Stimulated activated naive CD4-positive, alpha-beta T cell (primary cell): ENCODE data around the gene TSPYL4.
"Not testable (repeated sequence)": the region's sequence is repeated elsewhere in the genome, so short reads cannot be mapped to it uniquely, and the experiment has no call there.

ENCODE experiments used
- DNase-seq, 6 experiments: peaks; one replicate each; lab custom pipeline; 2025; lab: John Stamatoyannopoulos, UW

Gene TSPYL4

DNA sequence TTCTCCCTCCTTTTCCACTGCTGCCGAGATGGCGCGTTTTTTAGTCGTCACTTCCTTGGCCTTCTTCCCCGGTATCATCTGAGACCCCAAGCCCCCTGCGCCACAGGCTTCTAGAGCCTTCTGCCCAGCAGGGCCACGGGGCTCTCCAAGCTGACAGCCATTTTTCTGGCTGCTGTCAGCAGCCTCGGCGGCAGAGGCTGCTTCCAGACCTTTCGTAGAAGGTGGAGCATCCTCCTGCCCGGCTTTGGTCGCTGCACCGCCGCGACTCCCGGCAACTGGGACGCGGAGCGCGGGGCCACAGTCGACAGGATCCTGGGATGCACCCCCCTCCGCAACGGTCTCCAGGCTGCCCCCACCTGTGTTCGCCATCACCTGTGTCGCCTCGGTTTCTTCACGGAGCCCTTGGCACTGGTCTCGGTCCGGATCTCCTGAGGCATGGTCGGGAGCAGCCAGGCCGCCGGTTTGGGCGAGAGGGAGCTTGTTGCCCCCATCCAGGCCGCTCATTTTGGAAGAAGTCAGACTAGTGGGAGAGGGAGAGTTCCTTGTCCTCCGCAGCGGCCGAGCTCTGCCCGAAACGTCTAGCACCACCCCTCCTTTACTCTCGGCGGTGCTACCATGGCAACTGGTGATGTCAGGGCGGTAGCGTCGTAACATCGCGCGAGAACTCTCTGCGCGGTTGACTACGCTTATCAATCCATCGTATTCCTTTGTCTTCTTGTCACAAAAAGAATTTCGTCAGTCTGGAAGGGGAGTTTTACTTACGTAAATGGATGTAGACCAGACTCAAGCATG is at the start of gene TSPYL4:
Gene TSPYL4, minus strand, starts transcription at position 571 of the 792 bp plus-strand sequence. Its CDS starts 67 bp downstream, at position 504.
- DNase-seq, result peak; percentile 82 to 93 (median 91)

- no peak for DNase-seq
Observed at GRCh38 chr6:116301104-116301503, 47.2 kb upstream of the TSPYL4 start.

DNA sequence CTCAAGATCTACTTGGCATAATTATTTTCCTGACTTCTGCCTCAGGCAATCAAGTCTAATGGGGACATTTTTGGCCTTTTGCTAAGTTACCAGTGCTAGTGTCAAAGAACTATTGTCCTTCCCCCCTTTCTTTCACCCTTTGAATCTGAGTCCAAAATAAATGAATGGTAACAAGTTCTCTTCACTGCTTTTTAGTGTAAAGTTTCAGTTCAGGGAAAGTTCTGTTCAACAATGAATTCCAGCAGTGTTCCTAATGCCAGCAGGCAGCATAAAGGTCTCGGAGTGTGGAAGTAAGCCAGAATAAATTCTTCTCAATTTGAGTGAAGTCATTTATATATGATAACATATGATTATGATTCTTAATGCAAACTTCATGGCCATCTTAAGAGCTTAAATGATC is 46.7 kb upstream of the TSPYL4 start:
- no peak for DNase-seq

GRCh38 chr6:116298973-116299372 is 45.1 kb upstream of the TSPYL4 start:
- no peak for DNase-seq

DNA sequence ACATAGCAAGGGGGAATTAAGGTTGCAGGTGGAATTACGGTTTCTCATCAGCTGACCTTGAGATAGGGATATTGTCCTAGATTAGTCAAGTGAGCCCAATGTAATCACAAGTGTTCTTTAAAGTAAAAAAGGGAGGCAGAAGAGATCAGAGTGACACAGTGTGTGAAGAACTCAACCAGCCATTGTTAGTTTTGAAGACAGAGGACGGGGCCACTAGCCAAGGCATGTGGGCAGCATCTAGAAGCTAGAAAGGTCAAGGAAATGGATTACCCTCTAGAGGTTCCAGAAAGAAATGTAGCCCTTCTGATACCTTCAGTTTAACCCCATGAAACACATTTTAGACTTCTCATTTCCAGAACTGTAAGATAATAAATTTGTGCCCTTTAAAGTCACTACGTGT is 44.4 kb upstream of the TSPYL4 start:
- DNase-seq, result no peak

DNA sequence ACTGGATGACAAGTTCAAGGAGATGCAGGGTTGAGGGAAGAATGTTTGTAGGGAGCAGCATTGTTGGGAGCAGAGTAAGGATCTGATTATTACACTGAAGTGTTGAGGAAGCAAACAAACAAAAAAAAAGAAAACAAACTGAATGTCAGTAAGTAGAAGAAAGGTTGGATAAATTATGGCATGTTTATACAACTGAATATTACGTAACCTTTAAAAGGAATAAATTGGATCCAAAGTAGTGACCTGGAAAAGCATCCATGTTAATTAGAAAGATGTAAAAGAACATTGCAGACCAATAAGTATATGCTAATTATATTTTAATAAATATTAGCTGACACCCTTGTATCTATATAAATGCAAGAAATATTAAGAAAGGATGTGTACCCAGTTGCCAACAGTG is 38.7 kb upstream of the TSPYL4 start:
- no peak for DNase-seq

- no peak for DNase-seq
Observed at GRCh38 chr6:116291701-116292396, 38.0 kb upstream of the TSPYL4 start.

- DNase-seq, result no peak
Observed at GRCh38 chr6:116290799-116291198, 36.9 kb upstream of the TSPYL4 start.

GRCh38 chr6:116289876-116290275 is 36.0 kb upstream of the TSPYL4 start:
- DNase-seq, result no peak

DNA sequence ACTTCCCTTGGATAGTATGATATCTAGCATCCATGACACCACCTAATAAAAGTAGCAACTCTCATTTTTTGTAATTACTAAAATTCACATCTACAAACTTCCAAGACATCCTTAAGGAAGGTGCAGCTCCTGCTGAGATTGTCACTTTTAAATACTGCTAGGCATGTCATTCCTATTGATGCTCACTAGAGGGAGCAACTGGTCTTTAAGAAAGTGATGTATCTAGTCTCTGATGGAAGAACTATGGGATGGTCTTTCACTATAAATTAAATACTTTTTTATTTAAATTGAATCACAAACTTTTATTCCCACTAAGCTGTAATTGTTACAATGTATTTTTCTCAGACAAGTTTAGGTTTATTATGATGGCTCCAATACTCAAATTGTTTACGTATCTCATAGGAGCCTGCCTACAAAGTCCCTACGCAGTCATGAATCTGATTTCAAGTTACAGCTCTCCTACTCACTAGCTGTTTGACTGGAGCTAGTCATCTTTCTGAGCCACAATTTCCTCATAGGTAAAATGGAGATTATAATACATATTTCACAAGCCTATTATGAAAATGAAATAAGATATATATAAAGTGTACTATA is 33.9 kb upstream of the TSPYL4 start:
- DNase-seq, result peak in 2 of 6 experiments; percentile 41 to 53

DNA sequence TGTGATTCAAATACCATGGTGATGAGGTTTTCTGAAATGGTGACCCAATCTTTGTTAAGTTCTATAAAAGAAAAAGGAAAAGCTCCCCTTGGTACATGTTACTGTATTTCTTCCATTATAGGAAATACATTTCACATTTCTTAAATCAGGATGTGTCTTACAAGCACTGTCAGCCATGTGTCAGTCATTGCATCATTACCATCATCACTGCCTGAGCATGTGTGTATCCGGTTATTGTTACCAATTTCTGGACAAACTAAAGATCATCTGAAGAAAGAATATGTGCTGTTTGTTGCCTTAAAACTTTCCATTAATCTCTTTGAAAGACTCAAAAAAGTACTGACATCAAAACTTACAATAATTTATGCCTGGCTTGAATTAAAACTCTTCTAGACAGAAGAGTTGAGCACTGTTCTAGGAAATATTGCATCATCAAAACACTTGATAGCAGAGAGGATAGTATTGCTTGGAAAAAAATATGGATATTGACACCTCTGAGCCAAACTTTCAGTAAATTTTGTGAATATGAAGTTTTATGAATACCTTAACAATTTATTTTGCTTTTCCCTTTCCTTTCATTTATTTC is 33.0 kb upstream of the TSPYL4 start:
- DNase-seq, result no peak

DNA sequence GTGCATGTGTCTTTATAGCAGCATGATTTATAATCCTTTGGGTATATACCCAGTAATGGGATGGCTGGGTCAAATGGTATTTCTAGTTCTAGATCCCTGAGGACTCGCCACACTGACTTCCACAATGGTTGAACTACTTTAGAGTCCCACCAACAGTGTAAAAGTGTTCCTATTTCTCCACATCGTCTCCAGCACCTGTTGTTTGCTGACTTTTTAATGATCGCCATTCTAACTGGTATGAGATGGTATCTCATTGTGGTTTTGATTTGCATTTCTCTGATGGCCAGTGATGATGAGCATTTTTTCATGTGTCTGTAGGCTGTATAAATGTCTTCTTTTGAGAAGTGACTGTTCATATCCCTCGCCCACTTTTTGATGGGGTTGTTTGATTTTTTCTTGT is 31.1 kb upstream of the TSPYL4 start:
- not testable (repeated sequence) for DNase-seq

- DNase-seq, result no peak
Observed at GRCh38 chr6:116283191-116283590, 29.3 kb upstream of the TSPYL4 start.

DNA sequence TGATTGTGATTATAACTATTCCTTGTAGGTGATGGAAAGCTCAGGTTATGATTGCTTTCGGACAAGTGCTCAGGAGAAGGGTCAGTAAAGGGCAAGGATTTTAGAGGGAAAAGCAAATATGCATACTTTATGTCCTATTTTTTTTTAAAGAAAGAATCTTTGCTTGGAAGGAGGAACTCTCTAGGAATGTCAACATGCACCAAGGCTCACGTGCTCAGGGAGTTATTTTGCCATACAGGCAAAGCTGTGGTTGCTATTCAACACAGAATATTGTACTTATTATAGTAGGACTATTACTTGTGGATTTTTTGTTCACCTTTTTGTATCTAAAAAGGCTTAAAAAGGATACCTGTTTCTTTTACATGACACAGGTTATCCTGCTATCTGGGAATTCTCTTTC is 28.8 kb upstream of the TSPYL4 start:
- DNase-seq, result no peak

DNA sequence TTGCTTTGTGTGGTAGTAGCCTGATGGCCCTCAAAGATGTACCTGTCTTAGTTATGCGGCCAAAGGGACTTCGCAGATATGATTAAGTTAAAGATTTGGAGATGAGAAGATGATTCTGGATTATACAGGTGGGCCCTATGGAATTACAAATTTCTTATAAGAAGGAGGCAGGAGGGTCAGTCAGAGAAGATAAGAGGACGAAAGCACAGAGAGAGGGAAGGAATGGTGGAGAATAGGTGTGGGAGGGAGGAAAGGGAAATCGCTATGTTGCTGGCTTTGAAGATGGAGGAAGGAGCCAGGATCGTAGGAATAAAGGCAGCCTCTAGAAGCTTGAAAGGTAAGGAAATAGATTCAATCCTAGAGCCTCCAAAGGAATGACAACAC is 27.1 kb upstream of the TSPYL4 start:
- DNase-seq, result no peak

DNA sequence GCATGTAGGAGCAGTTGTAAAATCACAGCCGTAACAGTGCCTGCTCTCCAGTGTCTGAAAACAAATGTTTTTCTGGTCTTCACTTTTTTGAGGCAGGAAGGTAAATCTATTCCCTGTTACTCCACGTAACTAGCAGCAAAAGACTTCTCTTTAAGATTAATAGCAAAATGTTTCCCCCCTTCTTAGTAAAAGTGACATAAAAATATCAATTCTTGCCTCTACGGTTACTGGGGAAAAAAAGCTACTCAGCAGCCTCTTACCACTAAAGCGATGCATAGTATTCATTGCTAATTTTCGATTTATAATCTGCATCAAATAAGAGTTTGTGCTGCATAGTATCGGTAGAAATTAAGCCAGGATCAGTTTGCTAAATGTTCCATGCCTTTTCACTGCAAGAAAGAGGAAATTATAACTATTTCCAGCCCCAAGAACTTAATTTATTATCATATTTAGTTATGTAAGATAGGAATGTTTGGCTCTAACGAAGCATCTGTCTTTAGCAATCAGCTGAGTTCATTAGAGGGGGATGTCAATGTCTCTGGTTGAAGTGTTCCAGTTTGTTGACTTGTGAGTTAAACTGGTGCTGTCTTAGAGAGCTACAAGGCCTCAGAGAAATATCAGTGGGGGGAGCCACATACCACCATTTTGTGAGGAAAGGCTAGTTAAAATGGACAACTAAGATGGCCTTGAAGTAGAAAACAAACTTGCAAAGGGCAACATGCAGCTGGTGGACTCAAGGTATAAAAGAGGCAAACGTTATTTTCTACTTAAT is 26.5 kb upstream of the TSPYL4 start:
- peak in 2 of 6 experiments; percentile 35 to 44 for DNase-seq

DNA sequence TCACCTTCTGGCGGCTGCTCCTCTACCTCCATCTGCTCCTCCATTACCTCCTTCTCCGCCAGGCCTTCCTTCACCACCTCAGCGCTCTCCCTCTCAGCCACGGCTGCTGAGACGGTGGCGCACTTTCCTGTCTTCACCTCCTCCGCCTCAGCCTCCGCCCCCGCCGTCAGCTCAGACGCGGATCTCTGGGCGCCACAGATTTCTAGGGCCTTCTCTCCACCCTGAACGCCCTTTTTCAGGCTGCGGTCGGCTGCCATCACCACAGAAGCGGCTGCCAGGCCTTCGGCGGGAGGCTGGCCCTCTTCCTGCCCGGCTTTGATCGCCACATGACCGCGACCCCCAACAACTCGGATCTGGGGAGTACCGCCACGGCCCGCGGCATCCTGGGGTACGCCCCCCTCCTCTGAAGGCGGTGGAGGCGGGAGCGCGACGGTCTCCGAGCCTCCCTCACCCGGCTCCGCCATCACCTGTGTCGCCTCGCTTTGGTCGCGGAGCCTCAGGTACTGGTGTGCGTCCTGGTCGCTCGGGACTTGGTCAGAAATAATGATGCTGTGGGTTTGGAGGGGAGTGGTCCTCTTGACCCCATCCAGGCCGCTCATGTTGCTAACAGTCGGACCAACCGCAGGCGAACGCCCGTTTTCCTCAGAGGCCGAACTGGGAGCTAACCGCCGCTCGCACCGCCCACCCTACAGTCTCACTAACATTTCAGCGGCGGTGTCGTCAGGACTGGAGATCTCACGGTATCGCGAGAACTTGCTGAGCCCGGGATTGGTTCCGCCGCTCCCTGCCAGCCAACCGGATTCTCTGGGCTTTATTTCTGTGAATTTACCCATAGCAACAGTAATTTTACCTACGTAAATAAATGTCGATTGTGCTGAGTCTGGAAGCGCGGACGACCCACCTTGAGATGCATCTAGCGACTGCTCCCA is 25.6 kb upstream of the TSPYL4 start, which contains the start of gene TSPYL1:
Gene TSPYL1, minus strand, starts transcription at position 699 of the 929 bp plus-strand sequence. Its CDS starts 100 bp downstream, at position 599.
- peak; percentile 93 to 99 (median 96) for DNase-seq

GRCh38 chr6:116278854-116279231 is 25.0 kb upstream of the TSPYL4 start:
- DNase-seq, result peak in 4 of 6 experiments; percentile 45 to 66 (median 54)

DNA sequence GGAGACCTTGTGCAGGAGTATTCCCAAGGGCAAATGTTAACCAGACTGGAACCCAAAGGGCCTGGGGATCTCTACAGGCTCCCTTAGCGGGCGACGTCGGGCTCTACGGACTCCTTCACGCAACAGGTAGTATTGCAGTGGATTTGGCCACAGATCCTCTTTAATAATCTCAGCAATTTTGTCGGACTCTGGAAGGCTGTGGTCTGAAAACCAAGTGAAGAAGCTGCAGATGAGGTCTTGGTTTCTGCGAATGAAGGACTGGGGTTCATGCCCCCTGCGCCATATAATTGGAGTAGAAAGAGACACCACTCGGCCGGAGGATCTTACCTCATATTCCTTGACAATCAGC is 24.6 kb upstream of the TSPYL4 start:
- peak in 1 of 6 experiments; percentile 19 for DNase-seq

- DNase-seq, result no peak
Observed at GRCh38 chr6:116277124-116277523, 23.2 kb upstream of the TSPYL4 start.
